GM19438 (cell line): ENCODE data around the gene RAPGEF1.

Experiments used
- ATAC-seq: cut with Tn5 transposase; IDR thresholded peaks from one replicate; pipeline ENCODE4 v1.9.1; 2021; ENCODE audit warnings: low read depth; ENCODE audit not compliant: unreplicated experiment

Gene RAPGEF1

GRCh38 chr9:131630205-131630831 is 109.6 kb downstream of the RAPGEF1 start:
- no peak for ATAC-seq

GRCh38 chr9:131629825-131630204 is 110.1 kb downstream of the RAPGEF1 start:
- ATAC-seq, result no peak

- ATAC-seq, result no peak
Measured at GRCh38 chr9:131629226-131629500, 110.7 kb downstream of the RAPGEF1 start.

GRCh38 chr9:131628459-131629225 is 111.2 kb downstream of the RAPGEF1 start:
- no peak for ATAC-seq

GRCh38 chr9:131627648-131628458 is 112.0 kb downstream of the RAPGEF1 start:
- ATAC-seq, result no peak

GRCh38 chr9:131627326-131627647 is 112.6 kb downstream of the RAPGEF1 start:
- no peak for ATAC-seq

GRCh38 chr9:131625790-131626670 is 113.8 kb downstream of the RAPGEF1 start:
- ATAC-seq, result no peak

- ATAC-seq, result no peak
Measured at GRCh38 chr9:131625508-131625787, 114.4 kb downstream of the RAPGEF1 start.

- ATAC-seq, result no peak
Measured at GRCh38 chr9:131624636-131625507, 115.0 kb downstream of the RAPGEF1 start.

- ATAC-seq, result no peak
Measured at GRCh38 chr9:131623655-131624330, 116.1 kb downstream of the RAPGEF1 start.

GRCh38 chr9:131622523-131622922 is 117.4 kb downstream of the RAPGEF1 start:
- no peak for ATAC-seq

GRCh38 chr9:131621551-131622358 is 118.1 kb downstream of the RAPGEF1 start:
- no peak for ATAC-seq

- no peak for ATAC-seq
Measured at GRCh38 chr9:131620764-131621520, 118.9 kb downstream of the RAPGEF1 start.

GRCh38 chr9:131619680-131620079 is 120.2 kb downstream of the RAPGEF1 start:
- ATAC-seq, result no peak

GRCh38 chr9:131618785-131619184 is 121.1 kb downstream of the RAPGEF1 start:
- ATAC-seq, result no peak

GRCh38 chr9:131618071-131618479 is 121.8 kb downstream of the RAPGEF1 start:
- no peak for ATAC-seq

- no peak for ATAC-seq
Measured at GRCh38 chr9:131617611-131618010, 122.3 kb downstream of the RAPGEF1 start.

GRCh38 chr9:131616983-131617604 is 122.8 kb downstream of the RAPGEF1 start:
- ATAC-seq, result no peak
